ENCODE data around the gene YAP1. TPM values are rescaled to one million over a fixed set of nuclear protein-coding genes. Genes with fewer than 3 reads are reported as not detected.

The YAP1 gene
- total and polyA plus RNA-seq, 4 donors, result 3.7 to 65.6 (median 18.3) TPM

GRCh38 chr11:102240502-102240901 lies 130.3 kb downstream of the YAP1 start:
- Histone ChIP-seq H3K36me3 (ENCODE audit: control insufficient read depth in 4 of 4, insufficient read depth in 3 of 4, low read depth in 1 of 4, low read length in 3 of 4) (no peaks in the 10 kb centered on the region), H3K4me1 (ENCODE audit: control insufficient read depth in 4 of 4, insufficient read depth in 4 of 4, low read length in 3 of 4) (peaks cover 0 to 3% (median 0%) of the 10 kb centered on the region in 4 donors), H3K4me3 (ENCODE audit: low read depth in 1 of 3, low read length in 3 of 3) (no peak overlapping the region), H3K27me3 (ENCODE audit: control insufficient read depth in 4 of 4, insufficient read depth in 4 of 4, low read length in 3 of 4) (no peaks in the 10 kb centered on the region), H3K27ac (ENCODE audit: low read depth in 1 of 2, low read length in 2 of 2) (no peak overlapping the region), H3K9me3 (ENCODE audit: control insufficient read depth in 4 of 4, low read length in 3 of 4) (no peaks in the 10 kb centered on the region), H3K9ac (ENCODE audit: low read depth in 1 of 2, low read length in 2 of 2) (no peak overlapping the region)
- TF ChIP-seq HNF4G (IDR thresholded peaks at IDR 0.05) (no peak), RAD21 (IDR thresholded peaks at IDR 0.05) (no peak), GABPA (IDR thresholded peaks at IDR 0.05 in 1 of 2, conservative IDR thresholded peaks at IDR 0.05 in 1 of 2) (no peak), YY1 (IDR thresholded peaks at IDR 0.05) (no peak), HNF4A (conservative IDR thresholded peaks at IDR 0.05) (no peak), EGR1 (IDR thresholded peaks at IDR 0.05; ENCODE audit: low read depth in 2 of 2) (no peak), TAF1 (conservative IDR thresholded peaks at IDR 0.05) (no peak), JUND (IDR thresholded peaks at IDR 0.05) (no peak), FOXA2 (IDR thresholded peaks at IDR 0.05) (no peak), SP1 (IDR thresholded peaks at IDR 0.05) (no peak), ATF3 (IDR thresholded peaks at IDR 0.05) (no peak), NR2F2 (IDR thresholded peaks at IDR 0.05) (no peak), MAX (IDR thresholded peaks at IDR 0.05) (no peak), CTCF (IDR thresholded peaks at IDR 0.05; ENCODE audit: low read depth, low read length, missing input control) (no peak)
- TF ChIP-seq, protein P1, sequence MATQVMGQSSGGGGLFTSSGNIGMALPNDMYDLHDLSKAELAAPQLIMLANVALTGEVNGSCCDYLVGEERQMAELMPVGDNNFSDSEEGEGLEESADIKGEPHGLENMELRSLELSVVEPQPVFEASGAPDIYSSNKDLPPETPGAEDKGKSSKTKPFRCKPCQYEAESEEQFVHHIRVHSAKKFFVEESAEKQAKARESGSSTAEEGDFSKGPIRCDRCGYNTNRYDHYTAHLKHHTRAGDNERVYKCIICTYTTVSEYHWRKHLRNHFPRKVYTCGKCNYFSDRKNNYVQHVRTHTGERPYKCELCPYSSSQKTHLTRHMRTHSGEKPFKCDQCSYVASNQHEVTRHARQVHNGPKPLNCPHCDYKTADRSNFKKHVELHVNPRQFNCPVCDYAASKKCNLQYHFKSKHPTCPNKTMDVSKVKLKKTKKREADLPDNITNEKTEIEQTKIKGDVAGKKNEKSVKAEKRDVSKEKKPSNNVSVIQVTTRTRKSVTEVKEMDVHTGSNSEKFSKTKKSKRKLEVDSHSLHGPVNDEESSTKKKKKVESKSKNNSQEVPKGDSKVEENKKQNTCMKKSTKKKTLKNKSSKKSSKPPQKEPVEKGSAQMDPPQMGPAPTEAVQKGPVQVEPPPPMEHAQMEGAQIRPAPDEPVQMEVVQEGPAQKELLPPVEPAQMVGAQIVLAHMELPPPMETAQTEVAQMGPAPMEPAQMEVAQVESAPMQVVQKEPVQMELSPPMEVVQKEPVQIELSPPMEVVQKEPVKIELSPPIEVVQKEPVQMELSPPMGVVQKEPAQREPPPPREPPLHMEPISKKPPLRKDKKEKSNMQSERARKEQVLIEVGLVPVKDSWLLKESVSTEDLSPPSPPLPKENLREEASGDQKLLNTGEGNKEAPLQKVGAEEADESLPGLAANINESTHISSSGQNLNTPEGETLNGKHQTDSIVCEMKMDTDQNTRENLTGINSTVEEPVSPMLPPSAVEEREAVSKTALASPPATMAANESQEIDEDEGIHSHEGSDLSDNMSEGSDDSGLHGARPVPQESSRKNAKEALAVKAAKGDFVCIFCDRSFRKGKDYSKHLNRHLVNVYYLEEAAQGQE (IDR thresholded peaks at IDR 0.05), result no peak
- 51% methylated on average over 2 of the region's 2 CpGs for WGBS
- no peak for DNase-seq (ENCODE audit: low spot score)

DNA sequence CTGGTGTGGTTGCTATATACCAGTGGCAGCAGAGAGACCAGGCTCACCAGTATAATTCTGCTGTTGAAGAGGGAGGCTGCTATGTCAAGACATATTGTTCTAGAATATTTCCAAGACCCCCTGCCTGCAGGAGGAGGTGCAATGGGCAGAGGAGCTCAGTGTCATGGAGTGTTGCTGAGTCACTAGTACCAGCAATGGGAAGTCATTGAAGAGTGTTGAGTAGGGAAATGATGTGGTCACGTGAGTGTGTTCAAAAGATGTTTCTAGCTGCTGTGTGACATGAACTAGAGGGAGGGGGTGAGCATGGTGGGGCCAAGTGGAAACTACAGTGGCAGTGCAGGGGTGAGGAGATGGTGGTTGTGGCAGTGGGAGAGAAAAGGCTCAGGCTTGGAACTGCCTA lies 130.8 kb downstream of the YAP1 start:
- H3K4me1 ChIP-seq (ENCODE audit: control insufficient read depth in 4 of 4, insufficient read depth in 4 of 4, low read length in 3 of 4), result peaks cover 0 to 3% (median 0%) of the 10 kb centered on the region in 4 donors
- no peaks in the 10 kb centered on the region for H3K36me3 ChIP-seq (ENCODE audit: control insufficient read depth in 4 of 4, insufficient read depth in 3 of 4, low read depth in 1 of 4, low read length in 3 of 4)
- H3K27me3 ChIP-seq (ENCODE audit: control insufficient read depth in 4 of 4, insufficient read depth in 4 of 4, low read length in 3 of 4), result no peaks in the 10 kb centered on the region
- no peak overlapping the region for H3K9ac ChIP-seq (ENCODE audit: low read depth in 1 of 2, low read length in 2 of 2)
- DNase-seq (ENCODE audit: low spot score), result no peak
- no peak overlapping the region for H3K27ac ChIP-seq (ENCODE audit: low read depth in 1 of 2, low read length in 2 of 2)
- no peaks in the 10 kb centered on the region for H3K9me3 ChIP-seq (ENCODE audit: control insufficient read depth in 4 of 4, low read length in 3 of 4)
- WGBS, result 74% methylated on average over 1 of the region's 1 CpG
- H3K4me3 ChIP-seq (ENCODE audit: low read depth in 1 of 3, low read length in 3 of 3), result no peak overlapping the region
- TF ChIP-seq RAD21 (IDR thresholded peaks at IDR 0.05) (no peak), HNF4G (IDR thresholded peaks at IDR 0.05) (no peak), TAF1 (conservative IDR thresholded peaks at IDR 0.05) (no peak), GABPA (IDR thresholded peaks at IDR 0.05 in 1 of 2, conservative IDR thresholded peaks at IDR 0.05 in 1 of 2) (no peak), FOXA2 (IDR thresholded peaks at IDR 0.05) (no peak), NR2F2 (IDR thresholded peaks at IDR 0.05) (no peak), ZBTB33 (IDR thresholded peaks at IDR 0.05) (no peak), JUND (IDR thresholded peaks at IDR 0.05) (no peak), MAX (IDR thresholded peaks at IDR 0.05) (no peak), YY1 (IDR thresholded peaks at IDR 0.05) (no peak), ATF3 (IDR thresholded peaks at IDR 0.05) (no peak), RXRA (IDR thresholded peaks at IDR 0.05) (no peak), EGR1 (IDR thresholded peaks at IDR 0.05; ENCODE audit: low read depth in 2 of 2) (no peak), FOXA1 (IDR thresholded peaks at IDR 0.05) (no peak), HNF4A (conservative IDR thresholded peaks at IDR 0.05) (no peak)

Data from liver (tissue), 9 donors.